ENCODE data around the gene NOC4L. TPM values are rescaled to one million over a fixed set of nuclear protein-coding genes. Genes with fewer than 3 reads are reported as not detected.
A peak's percentile ranks its signal among the peaks of the same experiment; 100 is the strongest.
"Not testable (repeated sequence)": the region's sequence is repeated elsewhere in the genome, so short reads cannot be mapped to it uniquely, and the experiment has no call there.

Gene NOC4L
- total RNA-seq: 39.3 and 39.8 TPM in 2 replicates

DNA sequence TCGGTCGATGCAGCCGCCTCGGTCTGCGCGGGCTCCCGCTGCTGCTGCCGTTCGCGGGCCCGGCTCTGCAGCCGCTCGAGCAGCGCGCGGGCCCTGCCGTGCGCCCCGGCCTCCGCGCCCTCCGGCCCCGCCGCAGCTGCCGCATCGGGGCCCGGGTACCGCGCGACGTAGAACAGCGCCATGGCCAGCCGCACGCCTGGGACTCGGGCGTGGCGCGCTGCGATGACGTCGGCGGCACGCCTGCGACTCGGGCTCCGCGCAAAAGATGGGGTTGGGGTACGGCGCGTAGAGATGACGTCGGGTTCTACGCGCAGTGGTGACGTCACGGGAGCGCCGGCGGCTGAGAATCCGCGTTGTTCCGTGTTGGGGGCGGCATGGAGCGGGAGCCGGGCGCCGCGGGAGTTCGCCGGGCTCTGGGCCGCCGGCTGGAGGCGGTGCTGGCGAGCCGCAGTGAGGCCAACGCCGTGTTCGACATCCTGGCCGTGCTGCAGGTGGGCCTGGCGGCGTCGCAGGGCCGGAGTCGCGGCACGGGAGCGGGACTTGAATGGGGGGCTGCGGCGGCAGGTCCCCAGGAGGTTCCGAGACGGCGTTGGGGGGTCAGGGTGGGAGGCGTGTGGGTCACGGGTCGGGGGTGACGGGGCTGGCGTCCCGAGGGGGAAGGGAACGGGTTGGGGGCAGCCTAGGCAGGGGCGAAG lies at the start of gene NOC4L, which contains the start of gene DDX51:
Gene NOC4L, plus strand, starts transcription at position 343 of the 695 bp plus-strand sequence. Its CDS starts 32 bp downstream, at position 375.
Gene DDX51, minus strand, starts transcription at position 205 of the 695 bp plus-strand sequence. Its CDS starts 23 bp downstream, at position 182.
- H3K9me3 Mint-ChIP-seq: no peaks in the 10 kb centered on the region
- H3K4me3 Mint-ChIP-seq (ENCODE audit: low read depth): peak within 1 kb of the TSS; percentile 88
- peak within 1 kb of the TSS; percentile 93 for H3K27ac Mint-ChIP-seq
- intact Hi-C loops (cut with micrococcal nuclease): loop anchor here (1.0 to 5.0 kb wide), 2 partner anchors 45 to 57 kb away; no protein-coding TSS in a partner anchor
- peaks cover 23% of the 10 kb centered on the region for H3K36me3 Mint-ChIP-seq (ENCODE audit: low read depth)
- peak; percentile 95 for DNase-seq (ENCODE audit: low spot score)
- peaks cover 16% of the 10 kb centered on the region for H3K4me1 Mint-ChIP-seq (ENCODE audit: low read depth)
- H3K27me3 Mint-ChIP-seq (ENCODE audit: low read depth): no peaks in the 10 kb centered on the region

DNA sequence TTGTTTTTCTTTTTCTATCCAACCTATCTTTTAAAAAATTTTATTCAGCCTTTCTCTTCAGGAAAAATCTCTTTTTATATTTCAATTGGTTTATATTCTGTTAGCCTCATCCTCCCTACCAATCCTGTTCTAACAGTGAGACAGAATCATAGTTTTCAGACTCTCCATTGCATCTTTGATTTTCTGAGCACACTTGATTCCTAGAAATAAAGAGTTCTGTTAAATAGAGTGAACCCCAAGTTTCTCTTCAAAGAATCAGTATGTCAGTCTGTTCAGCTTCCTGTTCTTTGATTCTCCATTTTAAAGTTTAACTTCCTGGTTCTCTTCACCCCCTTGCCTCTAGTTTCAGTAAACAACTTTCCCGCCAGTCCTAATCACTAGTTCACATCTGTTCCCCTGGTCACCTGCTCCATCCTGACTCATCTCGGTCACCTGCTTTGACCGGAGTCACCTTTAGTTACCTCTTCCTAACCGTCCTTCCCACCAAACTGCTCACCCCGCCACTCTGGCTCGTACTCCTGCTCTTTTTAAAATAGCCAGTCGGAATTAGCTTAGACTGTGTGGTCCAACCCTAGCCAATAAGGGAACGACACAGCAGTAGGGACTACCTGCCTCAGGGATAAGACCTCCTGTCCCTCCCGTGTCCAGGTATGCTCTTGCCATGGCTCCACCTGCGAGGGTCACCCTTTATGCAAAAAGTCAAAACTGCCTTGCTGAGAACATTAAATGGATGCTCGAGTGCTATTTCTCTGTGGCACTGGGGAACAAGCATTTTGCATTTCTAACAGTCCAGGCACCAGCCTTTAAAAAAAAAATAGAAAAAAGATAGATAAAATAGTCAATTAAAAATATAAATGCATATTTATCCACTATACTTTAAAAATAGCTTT lies 48.5 kb upstream of the NOC4L start:
- Mint-ChIP-seq H3K4me1 (ENCODE audit: low read depth) (peaks cover 8% of the 10 kb centered on the region), H3K36me3 (ENCODE audit: low read depth) (peaks cover 61% of the 10 kb centered on the region)
- intact Hi-C loops (cut with micrococcal nuclease): no loop called here

DNA sequence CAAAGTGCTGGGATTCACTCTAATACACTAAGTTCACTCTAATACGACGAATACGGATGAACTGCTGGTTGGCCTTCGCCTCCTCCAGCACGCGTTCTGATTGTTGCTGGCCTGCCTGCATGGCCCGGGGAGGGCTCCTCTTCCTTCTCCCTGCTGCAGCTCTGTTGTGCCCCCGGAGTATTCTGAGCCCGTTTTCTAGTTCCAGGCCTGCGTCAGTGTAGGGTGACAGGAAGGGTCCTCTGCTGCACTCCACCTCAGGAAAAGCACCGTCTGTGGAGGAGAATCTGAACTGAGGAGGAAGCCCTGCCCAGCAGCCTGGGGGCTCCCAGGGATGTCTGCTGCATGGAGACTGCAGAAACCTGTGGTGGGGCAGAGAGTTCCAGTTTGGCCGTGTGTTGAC lies 44.5 kb upstream of the NOC4L start:
- peaks cover 16% of the 10 kb centered on the region for H3K9me3 Mint-ChIP-seq
- peaks cover 8% of the 10 kb centered on the region for H3K4me1 Mint-ChIP-seq (ENCODE audit: low read depth)
- peaks cover 39% of the 10 kb centered on the region for H3K36me3 Mint-ChIP-seq (ENCODE audit: low read depth)
- intact Hi-C loops (cut with micrococcal nuclease): no loop called here
- no peak overlapping the region for H3K27ac Mint-ChIP-seq
- no peaks in the 10 kb centered on the region for H3K27me3 Mint-ChIP-seq (ENCODE audit: low read depth)
- no peak overlapping the region for H3K4me3 Mint-ChIP-seq (ENCODE audit: low read depth)
- DNase-seq (ENCODE audit: low spot score): no peak

More for the DNA sequence above, 48.5 kb upstream of the NOC4L start:
- H3K27me3 Mint-ChIP-seq (ENCODE audit: low read depth): no peaks in the 10 kb centered on the region
- peak overlapping the region; percentile 42 for H3K27ac Mint-ChIP-seq
- peaks cover 16% of the 10 kb centered on the region for H3K9me3 Mint-ChIP-seq
- H3K4me3 Mint-ChIP-seq (ENCODE audit: low read depth): no peak overlapping the region
- DNase-seq (ENCODE audit: low spot score): no peak

DNA sequence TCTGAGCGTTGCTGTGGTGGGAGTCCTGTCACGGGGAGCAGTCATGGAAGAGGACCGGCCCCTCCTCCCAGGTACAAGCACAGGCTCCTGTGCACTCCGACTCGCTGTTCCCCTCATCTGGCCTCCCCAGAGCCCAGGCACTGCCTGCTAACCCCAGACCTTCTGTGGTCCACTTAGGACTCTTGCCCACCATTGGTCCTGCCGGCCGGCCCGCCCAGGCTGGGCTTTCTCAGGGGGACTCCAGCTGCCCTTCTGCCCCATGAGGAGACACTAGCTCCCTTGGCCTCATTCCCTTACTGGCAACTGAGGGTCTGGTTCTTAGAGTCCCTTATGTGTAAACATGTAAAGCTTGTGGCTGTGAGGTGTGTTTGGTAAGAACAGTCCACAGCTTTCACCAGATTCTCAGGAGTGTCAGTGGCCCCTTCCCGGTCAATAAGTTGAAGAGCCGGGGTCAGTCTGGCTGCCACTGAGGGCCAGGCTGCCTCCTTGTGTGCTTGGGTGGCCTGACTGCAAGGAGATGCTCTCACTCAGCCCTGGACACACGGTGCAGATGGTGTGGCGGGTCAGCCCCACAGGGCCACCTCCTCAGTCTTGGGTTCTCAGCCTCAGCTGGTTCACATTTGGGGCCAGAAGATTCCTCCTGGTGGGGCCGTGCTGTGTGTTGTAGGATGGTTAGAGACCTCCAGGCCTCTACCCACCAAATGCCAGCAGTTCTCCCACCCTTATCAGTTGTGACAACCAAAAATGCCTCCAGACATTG lies 43.8 kb upstream of the NOC4L start:
- Mint-ChIP-seq H3K36me3 (ENCODE audit: low read depth) (peaks cover 38% of the 10 kb centered on the region), H3K27ac (no peak overlapping the region), H3K9me3 (peaks cover 14% of the 10 kb centered on the region), H3K4me1 (ENCODE audit: low read depth) (peaks cover 6% of the 10 kb centered on the region), H3K27me3 (ENCODE audit: low read depth) (no peaks in the 10 kb centered on the region), H3K4me3 (ENCODE audit: low read depth) (no peak overlapping the region)
- DNase-seq (ENCODE audit: low spot score): no peak
- intact Hi-C loops (cut with micrococcal nuclease): no loop called here

DNA sequence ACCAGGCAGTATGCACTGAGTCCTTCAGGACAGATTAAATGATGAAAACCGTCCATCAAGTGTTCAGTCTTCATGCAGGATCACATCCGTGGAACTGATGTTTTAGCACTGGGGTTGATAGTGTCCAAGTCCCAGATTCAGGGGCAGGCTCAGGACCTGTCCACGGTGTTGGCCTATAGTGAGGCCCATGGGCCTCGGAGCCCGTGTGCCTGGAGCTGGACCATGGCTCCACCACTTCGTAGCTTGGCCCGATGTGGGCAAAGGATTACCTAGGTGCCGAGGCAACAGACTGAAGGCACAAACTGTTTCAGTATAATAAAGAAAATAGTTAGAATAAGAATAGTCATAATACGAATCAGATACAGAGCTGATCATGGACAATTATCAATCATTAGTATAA lies 42.0 kb upstream of the NOC4L start:
- H3K4me3 Mint-ChIP-seq (ENCODE audit: low read depth): no peak overlapping the region
- H3K27me3 Mint-ChIP-seq (ENCODE audit: low read depth): no peaks in the 10 kb centered on the region
- H3K9me3 Mint-ChIP-seq: no peaks in the 10 kb centered on the region
- H3K4me1 Mint-ChIP-seq (ENCODE audit: low read depth): no peaks in the 10 kb centered on the region
- DNase-seq (ENCODE audit: low spot score): no peak
- H3K27ac Mint-ChIP-seq: no peak overlapping the region
- intact Hi-C loops (cut with micrococcal nuclease): no loop called here
- peaks cover 27% of the 10 kb centered on the region for H3K36me3 Mint-ChIP-seq (ENCODE audit: low read depth)

DNA sequence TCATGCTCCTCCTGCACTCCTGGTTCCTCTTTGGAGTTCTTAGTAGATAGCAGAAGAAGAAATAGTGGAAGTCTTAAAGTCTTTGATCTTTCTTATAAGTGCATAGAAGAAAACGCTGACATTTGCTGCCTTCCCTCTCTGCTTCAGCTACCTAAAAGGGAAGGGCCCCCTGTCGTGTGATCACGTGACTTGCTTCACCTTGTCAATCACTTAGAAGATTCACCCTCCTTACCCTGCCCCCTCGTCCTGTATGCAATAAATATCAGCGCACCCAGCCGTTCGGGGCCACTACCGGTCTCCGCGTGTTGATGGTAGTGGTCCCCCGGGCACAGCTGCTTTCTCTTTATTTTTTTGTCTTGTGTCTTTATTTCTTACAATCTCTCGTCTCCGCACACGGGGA lies 41.2 kb upstream of the NOC4L start:
- intact Hi-C loops (cut with micrococcal nuclease); H3K9me3 Mint-ChIP-seq; H3K4me3 Mint-ChIP-seq (ENCODE audit: low read depth); H3K27ac Mint-ChIP-seq; H3K4me1 Mint-ChIP-seq (ENCODE audit: low read depth); H3K27me3 Mint-ChIP-seq (ENCODE audit: low read depth); DNase-seq (ENCODE audit: low spot score): not testable (repeated sequence)
- H3K36me3 Mint-ChIP-seq (ENCODE audit: low read depth): peaks cover 22% of the 10 kb centered on the region

DNA sequence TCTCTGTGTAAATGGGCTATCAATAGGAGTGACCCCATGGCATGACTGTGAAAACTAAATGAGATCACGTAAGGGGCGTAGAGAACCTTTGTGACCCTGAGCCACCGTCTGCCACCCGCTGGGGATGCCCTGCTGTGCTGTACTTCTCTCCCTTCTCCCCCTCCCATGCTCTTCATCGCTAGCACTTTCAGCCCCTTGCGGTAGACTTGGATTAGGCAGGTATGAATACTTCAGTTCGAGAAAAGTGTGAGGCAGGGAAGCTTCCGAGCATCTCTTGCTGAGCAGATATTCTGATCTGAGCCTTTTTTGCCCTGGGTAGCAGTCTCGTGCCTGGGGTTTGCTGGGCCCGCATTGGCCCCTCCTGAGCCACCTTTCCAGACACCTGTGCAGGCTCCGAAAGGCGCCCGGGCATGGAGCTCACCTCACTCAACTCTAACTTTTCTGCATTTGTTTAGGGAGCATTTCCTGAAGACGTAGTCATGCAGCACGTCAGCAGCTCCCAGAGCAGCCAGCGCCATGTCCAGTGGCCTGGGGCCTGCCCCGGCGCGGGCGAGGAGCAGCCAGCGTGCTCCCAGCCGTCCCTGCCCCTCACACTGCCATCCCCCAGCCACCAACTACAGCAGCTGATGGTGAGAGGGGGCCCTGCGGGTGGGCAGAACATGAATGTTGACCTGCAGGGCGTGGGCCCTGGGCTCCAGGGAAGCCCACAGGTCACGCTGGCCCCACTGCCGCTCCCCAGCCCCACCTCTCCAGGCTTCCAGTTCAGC lies 40.5 kb upstream of the NOC4L start:
- no peak overlapping the region for H3K4me3 Mint-ChIP-seq (ENCODE audit: low read depth)
- intact Hi-C loops (cut with micrococcal nuclease): no loop called here
- H3K27ac Mint-ChIP-seq: no peak overlapping the region
- H3K27me3 Mint-ChIP-seq (ENCODE audit: low read depth): no peaks in the 10 kb centered on the region
- no peaks in the 10 kb centered on the region for H3K4me1 Mint-ChIP-seq (ENCODE audit: low read depth)
- no peak for DNase-seq (ENCODE audit: low spot score)
- no peaks in the 10 kb centered on the region for H3K9me3 Mint-ChIP-seq
- peaks cover 22% of the 10 kb centered on the region for H3K36me3 Mint-ChIP-seq (ENCODE audit: low read depth)

DNA sequence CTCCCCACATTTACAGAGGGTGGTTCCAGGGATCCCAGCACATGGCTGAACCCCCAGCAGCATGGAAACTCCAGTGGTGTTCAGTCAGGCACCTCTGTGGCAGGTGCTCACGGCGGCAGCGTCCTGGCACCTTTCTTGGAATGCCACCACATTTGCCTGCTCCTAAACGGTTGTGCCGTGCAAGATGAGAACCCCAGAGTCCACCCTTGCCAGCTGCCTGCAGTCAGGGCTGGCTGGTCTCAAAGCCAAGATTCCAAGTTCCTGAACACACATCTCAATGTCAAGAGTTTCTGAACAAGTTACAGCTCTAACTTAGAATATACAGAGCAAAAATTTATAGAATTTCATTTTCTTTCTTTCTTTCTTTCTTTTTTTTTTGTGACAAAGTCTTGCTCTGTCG lies 38.8 kb upstream of the NOC4L start:
- no peaks in the 10 kb centered on the region for H3K9me3 Mint-ChIP-seq
- no peak overlapping the region for H3K4me3 Mint-ChIP-seq (ENCODE audit: low read depth)
- no peak for DNase-seq (ENCODE audit: low spot score)
- H3K27ac Mint-ChIP-seq: no peak overlapping the region
- H3K4me1 Mint-ChIP-seq (ENCODE audit: low read depth): no peaks in the 10 kb centered on the region
- H3K36me3 Mint-ChIP-seq (ENCODE audit: low read depth): peaks cover 28% of the 10 kb centered on the region
- no peaks in the 10 kb centered on the region for H3K27me3 Mint-ChIP-seq (ENCODE audit: low read depth)
- intact Hi-C loops (cut with micrococcal nuclease): no loop called here

DNA sequence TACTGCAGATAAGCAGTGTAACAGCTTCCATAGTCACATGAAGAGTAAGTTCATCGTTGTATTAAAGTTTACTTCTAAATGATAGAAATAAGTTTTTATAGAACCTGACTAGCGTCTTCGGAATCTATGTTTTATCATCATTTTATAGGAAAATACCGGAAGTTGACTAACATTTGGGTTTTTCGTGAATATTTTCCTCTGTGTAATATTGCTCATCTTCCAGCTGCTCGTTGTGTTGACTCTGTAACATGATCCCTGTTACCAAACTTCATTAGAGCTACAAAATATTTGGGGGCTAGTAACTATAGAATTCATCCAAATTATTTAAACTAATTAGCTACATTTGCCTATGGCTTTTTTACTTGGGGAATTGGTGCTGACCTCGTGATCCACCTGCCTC lies 37.3 kb upstream of the NOC4L start:
- Mint-ChIP-seq H3K4me1 (ENCODE audit: low read depth) (no peaks in the 10 kb centered on the region), H3K9me3 (no peaks in the 10 kb centered on the region), H3K27ac (no peak overlapping the region), H3K27me3 (ENCODE audit: low read depth) (no peaks in the 10 kb centered on the region), H3K4me3 (ENCODE audit: low read depth) (no peak overlapping the region), H3K36me3 (ENCODE audit: low read depth) (peaks cover 36% of the 10 kb centered on the region)
- intact Hi-C loops (cut with micrococcal nuclease): no loop called here
- no peak for DNase-seq (ENCODE audit: low spot score)

DNA sequence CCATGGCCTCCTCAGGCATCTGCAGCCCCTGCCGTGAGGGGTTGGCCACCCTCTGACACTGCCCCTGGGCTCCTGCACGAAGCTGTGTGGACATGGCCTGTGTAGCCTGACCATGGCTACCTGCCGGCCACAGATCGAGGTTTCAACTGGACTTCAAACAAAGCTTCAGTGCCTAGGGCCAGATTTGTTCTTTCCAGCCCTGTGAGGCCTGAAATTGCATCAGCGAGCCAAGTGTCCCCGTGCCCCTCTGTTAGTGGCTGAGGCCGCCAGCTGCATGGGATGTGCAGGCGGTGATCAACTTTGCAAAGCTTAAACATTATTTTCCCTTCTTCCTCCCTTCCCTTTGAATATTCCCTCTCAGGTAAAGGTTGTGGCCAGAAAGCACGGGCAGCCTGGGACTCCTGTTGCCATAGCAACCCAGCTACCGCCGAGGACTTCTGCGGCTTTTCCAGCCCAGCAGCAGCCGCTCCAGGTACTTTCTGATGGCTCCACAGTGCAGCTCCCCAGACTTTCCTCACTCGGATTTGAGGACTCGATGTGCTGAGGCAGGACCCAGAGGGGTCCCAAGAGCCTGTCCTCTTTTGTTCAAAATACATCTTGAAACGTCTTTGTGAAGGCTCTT lies 35.9 kb upstream of the NOC4L start:
- Mint-ChIP-seq H3K9me3 (no peaks in the 10 kb centered on the region), H3K36me3 (ENCODE audit: low read depth) (peaks cover 39% of the 10 kb centered on the region), H3K4me1 (ENCODE audit: low read depth) (no peaks in the 10 kb centered on the region), H3K27ac (no peak overlapping the region), H3K4me3 (ENCODE audit: low read depth) (no peak overlapping the region), H3K27me3 (ENCODE audit: low read depth) (no peaks in the 10 kb centered on the region)
- DNase-seq (ENCODE audit: low spot score): no peak
- intact Hi-C loops (cut with micrococcal nuclease): no loop called here

DNA sequence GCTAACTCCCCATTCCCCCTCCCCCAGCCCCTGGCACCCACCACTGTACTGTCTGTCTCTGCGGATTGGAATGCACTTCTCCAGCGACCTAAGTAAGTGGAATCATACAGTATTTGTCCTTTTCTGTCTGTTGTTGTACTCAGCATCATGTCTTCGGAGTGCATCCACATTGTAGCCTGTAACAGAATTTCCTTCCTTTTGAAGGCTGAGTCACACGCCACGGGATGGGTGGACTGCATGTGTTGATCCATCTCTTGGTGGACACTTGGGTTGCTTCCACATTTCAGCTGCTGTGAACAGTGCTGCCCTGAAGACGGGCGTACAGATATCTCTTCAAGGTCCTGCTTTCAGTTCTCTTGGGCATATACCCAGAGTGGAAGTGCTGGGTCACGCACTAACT lies 34.5 kb upstream of the NOC4L start:
- intact Hi-C loops (cut with micrococcal nuclease): no loop called here
- Mint-ChIP-seq H3K36me3 (ENCODE audit: low read depth) (peaks cover 48% of the 10 kb centered on the region), H3K27ac (no peak overlapping the region), H3K4me1 (ENCODE audit: low read depth) (no peaks in the 10 kb centered on the region), H3K4me3 (ENCODE audit: low read depth) (no peak overlapping the region), H3K27me3 (ENCODE audit: low read depth) (no peaks in the 10 kb centered on the region), H3K9me3 (no peaks in the 10 kb centered on the region)
- DNase-seq (ENCODE audit: low spot score): no peak

DNA sequence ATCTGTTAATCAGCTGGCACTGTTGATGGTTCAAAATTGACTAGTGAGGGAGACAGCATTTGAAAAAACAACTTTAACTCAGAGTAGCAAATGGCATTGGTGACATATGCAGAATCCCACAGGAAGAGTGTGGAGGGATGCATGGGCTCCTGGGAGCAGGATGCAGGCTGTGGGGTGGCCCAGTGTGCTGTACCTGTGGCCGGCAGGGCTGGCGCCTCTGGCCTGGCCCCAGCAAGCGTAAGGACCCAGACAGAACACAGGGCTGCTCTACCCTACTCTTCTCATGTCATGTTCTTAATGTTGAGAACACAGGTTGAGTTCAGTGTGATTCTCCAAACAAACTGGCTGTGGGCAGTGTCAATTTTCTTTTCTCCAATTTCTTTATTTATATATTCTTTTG lies 33.6 kb upstream of the NOC4L start:
- peaks cover 46% of the 10 kb centered on the region for H3K36me3 Mint-ChIP-seq (ENCODE audit: low read depth)
- no peak for DNase-seq (ENCODE audit: low spot score)
- H3K4me3 Mint-ChIP-seq (ENCODE audit: low read depth): no peak overlapping the region
- H3K27ac Mint-ChIP-seq: no peak overlapping the region
- intact Hi-C loops (cut with micrococcal nuclease): no loop called here
- H3K9me3 Mint-ChIP-seq: no peaks in the 10 kb centered on the region
- H3K27me3 Mint-ChIP-seq (ENCODE audit: low read depth): no peaks in the 10 kb centered on the region
- no peaks in the 10 kb centered on the region for H3K4me1 Mint-ChIP-seq (ENCODE audit: low read depth)
